Stimulated activated CD8-positive, alpha-beta memory T cell treated with anti-CD3 and anti-CD28 coated beads, Interleukin-7, amount 100 ng/mL, for 24 hours (primary cell): Measurements from ENCODE around the gene OR5AR1.
"Not testable (repeated sequence)": the region's sequence is repeated elsewhere in the genome, so short reads cannot be mapped to it uniquely, and the experiment has no call there.

Source experiments
- DNase-seq: peaks from one replicate; pipeline ENCODE4 v3.0.0-alpha.2; 2020; ENCODE audit warnings: low read depth

OR5AR1 gene

DNA sequence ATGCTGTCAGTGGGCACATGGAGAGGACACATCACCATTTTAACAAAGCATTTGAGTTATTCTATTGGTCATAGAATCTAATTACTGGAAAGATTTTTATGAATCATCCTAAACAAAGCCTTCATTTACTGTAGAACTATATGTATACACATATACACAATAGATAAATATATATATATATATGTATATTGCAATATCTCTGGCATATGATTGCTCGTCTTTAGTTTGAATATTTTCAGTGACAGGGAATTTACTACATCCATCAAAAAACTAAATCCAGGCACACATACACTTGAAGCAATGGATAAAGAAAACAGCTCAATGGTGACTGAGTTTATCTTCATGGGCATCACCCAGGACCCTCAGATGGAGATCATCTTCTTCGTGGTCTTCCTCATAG lies at the start of gene OR5AR1:
Gene OR5AR1, plus strand, starts transcription at position 301 of the 400 bp plus-strand sequence. Its CDS starts 0 bp downstream, at position 301.
- DNase-seq = no peak

- DNase-seq = no peak
Measured at GRCh38 chr11:56624661-56625110, 38.8 kb upstream of the OR5AR1 start.

GRCh38 chr11:56625946-56626345 lies 37.5 kb upstream of the OR5AR1 start:
- no peak for DNase-seq

DNA sequence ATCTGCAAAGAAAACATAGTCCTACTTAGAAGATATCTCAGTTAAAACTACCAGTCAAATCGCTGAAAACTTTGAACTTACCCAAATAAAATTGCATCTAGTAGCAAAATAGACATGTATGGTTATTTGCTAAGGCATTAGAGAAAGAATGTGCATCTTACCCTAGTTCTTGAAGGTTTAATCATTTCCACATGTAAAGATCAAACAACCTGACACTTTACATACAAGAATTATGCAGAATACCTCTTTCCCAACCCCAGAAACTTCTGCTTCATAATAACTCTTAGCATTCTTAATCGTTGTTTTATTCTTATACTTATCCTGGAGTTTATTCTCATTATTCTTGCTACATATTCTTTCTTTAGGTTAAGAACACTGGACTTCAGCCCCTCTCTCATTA lies 31.2 kb upstream of the OR5AR1 start:
- no peak for DNase-seq

- no peak for DNase-seq
Measured at GRCh38 chr11:56636861-56637260, 26.6 kb upstream of the OR5AR1 start.

- DNase-seq = no peak
Measured at GRCh38 chr11:56637500-56637899, 26.0 kb upstream of the OR5AR1 start.

- no peak for DNase-seq
Measured at GRCh38 chr11:56642339-56642738, 21.1 kb upstream of the OR5AR1 start, which contains the start of gene OR5AP2. OR5AP2 (minus strand) TSS chr11:56642439; CDS start chr11:56642439, 0 bp downstream.

GRCh38 chr11:56659755-56660154 lies 3.7 kb upstream of the OR5AR1 start:
- DNase-seq = no peak

- no peak for DNase-seq
Measured at GRCh38 chr11:56670984-56671383, 7.5 kb downstream of the OR5AR1 start.

DNA sequence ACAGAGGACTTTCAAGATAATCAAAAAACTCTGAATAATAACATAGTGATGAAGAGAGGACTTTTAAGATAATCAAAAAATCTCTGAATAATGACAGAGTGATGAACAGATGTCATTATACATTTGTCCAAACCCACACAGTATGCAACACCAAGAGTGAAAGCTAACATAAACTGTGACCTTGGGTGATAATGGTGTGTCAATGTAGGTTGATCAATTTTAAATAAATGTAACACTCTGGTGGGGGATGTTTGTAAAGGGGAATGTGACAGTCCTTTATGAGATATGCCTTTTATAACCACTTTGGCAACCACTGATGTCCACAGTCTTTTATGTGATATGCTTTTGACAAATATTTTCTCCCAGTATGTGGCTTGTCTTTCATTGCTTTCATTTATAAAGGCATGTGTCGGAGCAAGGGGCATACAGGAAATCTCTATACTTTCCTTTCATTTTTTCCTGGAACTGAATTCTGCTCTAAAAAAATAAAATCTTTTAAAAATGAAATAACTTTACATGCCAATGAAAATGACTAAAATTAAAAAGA lies 25.1 kb downstream of the OR5AR1 start:
- DNase-seq = no peak

DNA sequence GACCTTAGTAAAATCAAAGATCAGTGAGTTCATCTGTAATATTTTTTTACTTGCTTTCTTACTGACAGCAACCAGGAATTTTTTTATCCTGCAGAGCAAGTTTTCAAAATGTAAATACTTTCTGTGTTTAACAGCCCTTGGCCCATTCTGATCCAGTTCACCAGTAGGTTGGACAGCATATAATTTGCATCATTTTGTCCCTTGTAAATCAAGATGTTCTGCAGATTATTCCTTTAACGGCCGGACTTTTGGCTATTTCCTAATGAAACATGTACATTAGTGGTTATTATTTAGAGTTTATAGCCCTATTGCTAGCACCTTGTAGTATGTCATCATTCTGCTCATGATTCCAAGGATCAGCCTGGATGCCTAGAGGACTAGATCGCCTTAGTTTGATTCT lies 27.7 kb downstream of the OR5AR1 start:
- not testable (repeated sequence) for DNase-seq

DNA sequence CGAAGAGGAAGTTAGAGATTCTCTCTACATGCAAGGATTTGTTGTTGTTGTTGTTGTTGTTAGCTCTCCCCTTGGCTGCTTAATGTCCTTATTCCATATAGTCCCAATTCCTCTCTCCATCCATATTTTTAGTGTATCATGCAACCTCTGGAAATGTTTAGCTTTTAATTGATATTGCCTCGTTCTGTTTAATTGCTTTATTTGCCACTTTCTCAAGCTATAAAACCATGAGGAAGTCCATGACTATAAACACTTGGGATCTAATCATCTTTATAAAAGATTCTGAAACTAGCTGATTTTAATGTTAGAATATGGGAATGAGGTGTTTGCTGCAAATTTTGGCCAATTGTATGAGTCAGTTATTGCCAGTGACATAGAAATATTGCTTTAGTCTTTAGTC lies 29.9 kb downstream of the OR5AR1 start:
- no peak for DNase-seq

- no peak for DNase-seq
Measured at GRCh38 chr11:56698795-56699194, 35.3 kb downstream of the OR5AR1 start, which contains the start of gene OR9G1. OR9G1 (plus strand) TSS chr11:56699095; CDS start chr11:56700388, 1,293 bp downstream.

DNA sequence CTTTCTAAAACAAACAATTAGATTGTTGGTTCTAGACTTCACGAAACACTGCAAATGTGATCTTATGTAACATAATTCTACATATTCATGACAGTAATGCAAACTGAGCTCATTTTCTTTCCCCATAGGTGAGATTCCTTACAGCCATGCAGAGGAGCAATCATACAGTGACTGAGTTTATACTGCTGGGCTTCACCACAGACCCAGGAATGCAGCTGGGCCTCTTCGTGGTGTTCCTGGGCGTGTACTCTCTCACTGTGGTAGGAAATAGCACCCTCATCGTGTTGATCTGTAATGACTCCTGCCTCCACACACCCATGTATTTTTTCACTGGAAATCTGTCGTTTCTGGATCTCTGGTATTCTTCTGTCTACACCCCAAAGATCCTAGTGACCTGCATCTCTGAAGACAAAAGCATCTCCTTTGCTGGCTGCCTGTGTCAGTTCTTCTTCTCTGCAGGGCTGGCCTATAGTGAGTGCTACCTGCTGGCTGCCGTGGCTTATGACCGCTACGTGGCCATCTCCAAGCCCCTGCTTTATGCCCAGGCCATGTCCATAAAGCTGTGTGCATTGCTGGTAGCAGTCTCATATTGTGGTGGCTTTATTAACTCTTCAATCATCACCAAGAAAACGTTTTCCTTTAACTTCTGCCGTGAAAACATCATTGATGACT lies 36.9 kb downstream of the OR5AR1 start:
- no peak for DNase-seq

GRCh38 chr11:56700914-56701485 lies 37.5 kb downstream of the OR5AR1 start:
- no peak for DNase-seq

- no peak for DNase-seq
Measured at GRCh38 chr11:56705784-56706396, 42.4 kb downstream of the OR5AR1 start.

GRCh38 chr11:56706486-56706885 lies 43.0 kb downstream of the OR5AR1 start:
- no peak for DNase-seq

DNA sequence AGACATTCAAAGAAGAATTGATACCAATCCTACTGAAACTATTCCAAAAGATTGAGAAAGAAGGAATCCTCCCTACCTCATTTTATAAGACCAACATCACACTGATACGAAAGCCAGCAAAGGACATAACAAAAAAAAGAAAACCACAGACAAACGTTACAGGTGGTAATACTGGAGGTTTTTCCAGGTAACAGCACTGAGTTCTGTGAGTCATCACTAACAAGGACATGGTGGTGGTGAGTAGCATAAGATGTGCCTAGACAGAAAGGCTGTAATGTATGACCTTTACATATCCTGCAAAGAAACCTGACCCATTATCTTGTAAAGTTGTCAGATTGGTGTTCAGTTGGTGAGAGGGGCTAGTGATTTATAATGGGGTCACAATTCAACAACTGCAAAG lies 50.7 kb downstream of the OR5AR1 start:
- no peak for DNase-seq
